SW 1271 (cell line): ENCODE data around the gene DHX32.

Experiments
- DNase-seq, 2 experiments: peaks; one replicate each; lab custom pipeline; 2025; lab: John Stamatoyannopoulos, UW

DHX32 gene

DNA sequence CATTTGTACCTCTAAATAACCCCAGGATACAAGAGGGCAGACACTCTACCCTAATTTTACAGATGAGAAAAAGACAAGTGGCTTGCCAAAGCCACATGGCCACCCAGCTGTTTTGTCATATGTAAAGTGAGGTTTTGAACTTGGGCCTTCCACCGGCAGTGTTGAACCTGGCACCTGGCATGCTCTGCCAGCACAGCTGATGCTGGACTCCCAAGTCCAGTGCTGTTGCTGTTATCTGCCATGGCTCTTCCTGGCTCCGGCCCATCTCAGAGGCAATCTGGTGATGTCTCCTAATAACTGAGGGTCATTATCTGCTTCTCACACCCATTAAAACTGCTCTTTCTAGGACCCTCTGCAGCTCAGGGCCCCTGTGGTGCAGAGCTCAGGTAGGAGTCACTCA is 32.7 kb downstream of the DHX32 start:
- DNase-seq, result no peak

DNA sequence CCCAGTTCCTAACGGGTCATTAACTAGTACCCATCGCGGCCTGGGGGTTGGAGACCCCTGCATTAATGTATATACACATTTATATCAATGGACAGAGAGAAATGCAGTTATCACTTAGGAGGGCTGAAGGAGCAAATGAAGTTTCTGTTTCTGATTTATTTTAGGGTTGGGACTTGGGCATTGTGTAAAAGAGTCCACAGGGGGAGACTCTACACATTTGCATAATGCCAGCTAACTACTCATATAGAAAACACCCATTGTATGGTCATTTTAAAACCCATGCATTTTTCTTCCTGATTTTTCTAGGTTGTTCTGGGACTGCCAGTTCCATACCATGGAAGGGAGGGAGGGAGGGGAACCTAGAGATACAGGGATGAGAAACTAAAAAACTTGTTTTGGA is 34.2 kb downstream of the DHX32 start:
- no peak for DNase-seq

DNA sequence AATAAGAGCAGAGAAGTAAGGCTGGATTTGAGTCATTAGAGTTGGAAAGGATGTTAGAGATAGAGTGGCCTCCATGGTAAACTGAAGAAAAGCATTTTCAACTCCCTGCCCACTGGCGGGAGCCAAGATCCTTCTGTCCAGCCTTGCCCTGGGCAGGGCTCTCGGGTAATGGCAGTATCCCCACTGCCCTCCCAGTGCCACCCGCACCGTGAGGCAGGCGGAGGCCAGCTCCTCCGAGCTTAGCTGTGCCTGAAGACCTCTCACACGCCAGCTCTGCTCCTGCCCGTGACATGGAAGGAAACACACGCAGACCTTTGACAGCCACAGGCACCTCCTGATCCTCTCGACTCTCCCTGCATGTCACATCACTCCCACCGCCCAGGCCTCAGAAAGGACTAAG is 35.5 kb downstream of the DHX32 start:
- DNase-seq, result no peak

DNA sequence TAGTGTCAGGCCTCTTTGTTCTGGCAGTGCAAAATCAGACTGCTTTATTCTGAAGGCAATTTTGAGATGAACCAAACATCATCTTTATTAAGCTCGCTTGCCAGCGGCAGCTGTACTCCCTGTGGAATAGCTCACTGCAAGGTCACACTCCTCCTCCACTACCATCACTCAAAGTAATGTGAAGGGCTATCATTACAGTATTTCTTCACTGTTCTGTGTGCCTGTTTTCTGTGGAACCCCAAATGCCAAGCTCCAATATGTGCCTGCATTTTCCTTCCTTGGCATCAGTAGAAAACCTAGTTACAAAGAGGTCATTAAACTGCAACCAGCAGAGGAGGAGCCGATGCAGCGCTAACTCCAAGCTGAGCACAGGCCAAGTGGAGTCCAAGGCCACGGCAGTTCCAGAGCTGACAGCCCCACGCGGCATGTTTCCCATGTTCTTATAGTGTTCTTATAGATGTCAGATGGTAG is 36.3 kb downstream of the DHX32 start:
- no peak for DNase-seq

DNA sequence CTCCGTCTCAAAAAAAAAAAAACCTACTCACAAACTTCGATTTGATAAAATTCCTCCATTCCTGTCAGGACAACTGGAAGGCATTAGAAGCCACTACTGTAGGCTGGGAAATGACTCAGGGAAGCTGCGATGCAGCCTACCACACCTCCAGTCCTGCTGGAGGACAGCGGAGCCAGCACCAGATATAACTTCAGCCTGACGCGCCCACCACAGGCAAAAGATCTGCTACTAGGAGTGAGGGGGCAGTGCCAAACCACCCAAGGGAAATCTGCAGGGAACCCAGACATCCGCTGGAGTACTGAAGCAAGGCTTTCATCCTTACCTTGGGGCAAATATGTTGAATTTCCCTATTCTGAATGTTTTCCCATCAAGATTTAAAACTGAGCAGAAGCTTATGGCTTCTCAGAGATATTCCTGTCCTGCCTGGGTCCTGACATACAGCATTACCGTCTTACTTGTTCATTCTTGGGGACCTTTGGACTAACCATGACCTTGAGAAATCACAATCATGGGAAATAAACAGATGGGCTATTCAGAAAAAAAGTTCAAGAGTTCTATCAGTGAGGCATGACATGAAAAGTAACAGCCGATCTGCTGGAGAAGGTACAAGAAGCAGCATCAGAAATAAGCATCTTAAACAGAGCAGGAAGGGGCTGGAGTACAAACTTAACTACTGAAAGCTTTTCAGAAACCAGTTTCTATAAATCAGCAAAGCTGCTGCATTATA is 37.3 kb downstream of the DHX32 start:
- DNase-seq, result no peak

DNA sequence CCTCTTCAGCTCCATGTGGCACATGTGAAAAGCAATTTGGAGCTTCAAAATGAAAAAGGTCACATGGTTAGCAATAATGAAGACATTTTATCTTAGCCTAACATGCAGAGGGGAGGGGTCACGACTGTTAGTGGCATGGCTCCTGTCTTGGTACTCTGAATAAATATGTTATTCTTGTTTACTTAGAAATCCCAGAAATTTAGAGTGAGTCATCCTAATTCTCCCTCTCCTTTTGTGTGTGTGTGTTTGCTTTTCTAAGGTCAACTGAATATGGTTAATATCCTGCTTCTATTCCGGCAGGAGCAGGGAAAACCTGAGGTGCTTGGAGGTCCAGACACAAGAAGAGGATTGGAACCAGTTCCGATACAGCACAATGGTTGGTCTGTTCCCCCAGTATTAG is 40.1 kb downstream of the DHX32 start:
- DNase-seq, result no peak

DNA sequence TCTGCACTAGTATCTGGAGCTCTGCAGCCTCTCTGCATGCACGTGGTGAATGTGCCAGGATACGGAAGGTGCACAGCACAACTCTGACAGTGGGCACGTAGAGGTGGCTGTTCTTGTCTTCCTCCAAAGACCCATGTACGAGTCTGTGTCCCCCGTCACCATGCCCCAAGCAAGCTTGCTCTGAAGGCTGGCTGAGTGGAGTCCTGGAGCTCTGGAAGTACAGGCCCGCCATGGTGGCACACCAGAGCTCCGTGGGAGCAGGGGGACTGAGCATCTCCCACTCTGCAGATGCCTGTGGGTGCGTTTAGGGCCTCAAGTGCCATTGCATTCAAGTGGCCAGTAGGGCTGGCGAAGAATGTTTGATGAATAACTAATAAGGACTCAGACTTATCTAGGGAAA is 40.7 kb downstream of the DHX32 start:
- no peak for DNase-seq

DNA sequence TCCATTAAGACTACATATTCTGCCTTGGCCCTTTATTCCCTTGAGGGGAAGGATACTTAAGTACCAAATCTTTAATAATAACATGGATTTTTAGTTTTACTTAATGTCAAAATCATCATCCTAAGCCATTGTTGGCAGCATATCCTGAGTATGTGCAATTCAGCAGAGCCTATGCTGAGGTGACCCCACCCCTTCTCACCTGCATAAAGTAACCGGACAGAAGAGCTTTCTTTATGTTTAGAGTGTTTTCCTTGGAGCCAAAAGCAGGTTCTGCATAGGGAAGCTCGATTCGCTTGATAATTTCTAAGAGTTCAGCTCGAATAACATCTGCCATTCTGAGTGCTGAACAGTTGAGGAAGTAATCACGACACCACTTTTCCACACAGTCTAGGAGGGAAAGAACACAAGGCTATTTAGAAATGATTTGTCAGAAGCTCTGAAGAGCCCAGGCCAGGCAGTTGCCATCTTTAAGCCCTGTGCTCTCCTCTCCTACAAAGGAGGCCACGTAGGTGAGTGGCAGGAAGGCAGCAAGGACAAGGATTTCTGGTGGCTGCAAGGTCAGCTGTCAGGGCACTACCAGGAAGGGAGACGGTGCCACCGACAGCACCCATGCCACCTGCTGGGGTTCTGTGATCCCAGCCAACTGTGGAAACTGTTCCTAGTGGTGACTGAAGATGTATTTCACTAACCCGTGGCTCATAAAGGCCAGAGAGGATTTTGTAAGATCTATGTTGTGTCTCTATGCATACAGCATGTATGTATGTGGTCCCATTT is 42.1 kb downstream of the DHX32 start:
- no peak for DNase-seq

DNA sequence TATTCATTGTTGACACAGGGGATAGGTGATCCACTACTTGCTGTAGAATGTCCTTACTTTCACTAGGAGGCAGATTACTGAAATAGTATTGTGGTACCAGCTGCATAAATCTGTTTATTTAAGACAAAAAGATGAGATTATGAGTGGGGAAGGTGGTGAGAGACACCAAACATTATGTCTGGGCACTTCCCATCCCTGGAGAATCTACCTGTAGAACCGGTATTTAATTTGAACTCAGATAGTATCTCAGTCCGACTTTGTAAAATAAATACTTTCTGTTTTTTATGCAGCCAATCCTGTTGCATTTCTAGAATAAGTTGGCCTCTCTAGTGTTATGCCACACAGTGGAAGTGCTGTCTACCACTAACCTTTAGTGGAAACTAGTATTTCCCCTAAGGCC is 44.3 kb downstream of the DHX32 start:
- DNase-seq, result no peak

DNA sequence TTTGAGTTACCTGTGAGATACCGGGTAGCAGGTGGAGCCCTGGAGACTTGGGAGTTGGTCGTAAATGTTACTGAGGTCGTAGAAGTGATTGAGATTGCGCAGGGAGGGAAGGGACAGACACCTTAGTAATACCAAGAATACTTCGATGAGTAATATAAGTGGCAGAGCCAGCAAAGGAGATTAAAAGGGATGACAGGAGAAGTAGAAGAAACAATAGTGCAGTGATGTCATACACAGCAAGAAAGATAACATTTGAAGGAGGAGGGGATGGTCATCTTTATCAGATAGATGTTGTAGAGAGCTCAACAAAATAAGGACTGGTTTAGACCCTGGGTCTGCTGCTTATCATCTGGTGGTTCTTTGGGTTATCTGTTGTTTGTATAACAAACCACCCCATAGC is 52.8 kb downstream of the DHX32 start:
- DNase-seq, result no peak

DNA sequence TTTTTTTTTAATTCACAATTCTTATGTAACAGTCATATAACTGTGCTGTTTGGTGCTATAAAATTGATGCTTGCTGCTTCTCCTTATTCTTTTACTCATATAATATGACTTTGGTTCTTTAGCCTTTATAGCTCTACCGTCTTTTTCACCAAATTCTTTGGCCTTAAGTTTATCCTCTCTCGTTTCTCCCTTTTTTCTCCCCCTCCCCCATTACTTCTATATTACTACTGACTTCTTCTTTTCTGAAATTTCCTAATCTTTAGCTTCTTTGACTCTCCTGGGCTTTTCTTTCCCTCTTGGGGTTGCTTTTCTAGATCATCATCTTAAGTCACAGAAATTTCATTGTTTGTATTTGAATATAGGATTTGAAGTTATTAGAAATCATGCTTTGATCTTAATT is 54.0 kb downstream of the DHX32 start:
- DNase-seq, result no peak

DNA sequence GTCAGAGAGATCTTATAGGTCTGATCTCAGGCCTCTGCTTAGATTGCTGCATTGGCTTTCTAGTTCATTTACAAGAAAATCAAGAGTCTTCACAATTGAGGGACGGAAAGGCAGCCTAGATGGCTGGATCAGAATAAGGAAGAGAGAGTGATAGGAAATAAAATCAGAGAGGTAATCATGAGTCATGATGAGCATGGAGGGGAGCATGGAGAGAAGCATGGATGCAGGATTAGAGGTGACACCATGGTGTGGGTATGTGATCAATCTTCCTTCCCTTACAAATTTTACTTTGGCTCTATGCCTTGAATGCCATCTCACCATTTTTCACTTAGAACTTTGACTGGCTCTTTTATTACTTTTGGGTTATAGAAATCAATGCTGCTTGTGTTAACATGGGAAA is 56.4 kb downstream of the DHX32 start:
- DNase-seq, result no peak

DNA sequence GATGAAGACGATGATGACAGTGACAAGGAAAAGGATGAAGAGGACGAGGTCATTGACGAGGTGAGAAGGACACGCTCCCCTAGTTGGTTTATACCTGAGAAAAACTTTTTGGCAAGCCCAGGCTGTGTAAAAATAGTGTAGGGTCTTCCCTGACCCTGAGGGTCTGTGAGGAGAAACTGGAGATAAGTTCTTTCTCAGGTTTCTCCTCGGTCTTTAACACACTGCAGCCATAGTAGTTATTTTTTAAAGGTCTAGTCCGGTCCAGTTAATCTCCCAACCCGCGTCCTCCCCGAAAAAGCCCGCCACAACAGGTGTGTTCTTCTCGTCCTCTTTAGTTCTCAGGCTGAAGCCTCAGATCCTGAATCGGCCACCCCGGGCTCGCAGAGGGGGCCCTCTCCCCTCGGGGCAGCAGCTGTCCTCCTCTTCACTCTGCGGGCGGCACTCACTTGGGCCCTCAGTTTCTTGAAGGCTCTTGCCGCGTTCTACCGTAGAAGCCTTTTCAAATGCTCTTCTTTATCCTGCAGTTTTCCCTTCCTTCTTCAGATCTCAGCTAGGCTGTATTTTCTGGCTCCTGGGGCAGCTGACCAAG is 57.3 kb downstream of the DHX32 start:
- DNase-seq, result no peak

DNA sequence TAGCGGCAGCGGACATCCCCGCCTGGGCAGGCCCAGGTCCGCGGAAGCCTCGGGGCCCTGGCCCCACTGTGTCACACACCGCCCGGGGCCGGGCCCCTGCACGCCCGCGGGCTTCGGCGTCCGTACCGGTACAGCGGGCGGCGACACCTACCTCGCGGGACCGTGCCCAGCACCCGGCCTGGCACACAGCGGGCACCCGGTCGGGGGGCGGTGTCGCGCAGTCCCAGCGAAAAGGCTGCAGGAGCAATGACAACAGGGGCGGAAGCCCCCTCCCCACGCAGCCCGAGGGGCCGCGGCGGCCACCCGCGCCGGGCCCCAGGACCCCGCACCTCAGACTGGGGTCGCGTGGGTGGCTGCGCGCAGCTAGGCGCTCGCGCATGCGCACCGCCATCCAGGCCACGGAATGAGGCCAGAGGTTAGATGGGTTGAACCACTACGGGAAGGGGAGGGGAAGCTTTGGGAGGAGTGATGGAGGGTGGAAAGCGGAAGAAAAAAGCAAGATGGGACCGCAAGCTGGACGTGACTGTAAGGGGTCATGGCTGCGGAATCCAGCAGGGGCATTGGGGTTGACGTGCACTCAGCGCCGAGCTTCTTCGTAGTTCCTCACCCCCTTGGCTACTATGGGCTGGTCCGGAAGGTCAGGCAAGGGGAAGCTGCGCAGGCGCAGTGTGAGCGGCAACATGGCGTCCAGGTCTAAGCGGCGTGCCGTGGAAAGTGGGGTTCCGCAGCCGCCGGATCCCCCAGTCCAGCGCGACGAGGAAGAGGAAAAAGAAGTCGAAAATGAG is 58.0 kb downstream of the DHX32 start, which contains the start of the genes BCCIP and UROS:
Gene BCCIP, plus strand, starts transcription at position 669 of the 785 bp plus-strand sequence. Its CDS starts 12 bp downstream, at position 681.
Gene UROS, minus strand, starts transcription at position 381 of the 785 bp plus-strand sequence. CDS start 6,759 bp downstream, outside the sequence.
- peak; percentile 30 to 86 for DNase-seq

DNA sequence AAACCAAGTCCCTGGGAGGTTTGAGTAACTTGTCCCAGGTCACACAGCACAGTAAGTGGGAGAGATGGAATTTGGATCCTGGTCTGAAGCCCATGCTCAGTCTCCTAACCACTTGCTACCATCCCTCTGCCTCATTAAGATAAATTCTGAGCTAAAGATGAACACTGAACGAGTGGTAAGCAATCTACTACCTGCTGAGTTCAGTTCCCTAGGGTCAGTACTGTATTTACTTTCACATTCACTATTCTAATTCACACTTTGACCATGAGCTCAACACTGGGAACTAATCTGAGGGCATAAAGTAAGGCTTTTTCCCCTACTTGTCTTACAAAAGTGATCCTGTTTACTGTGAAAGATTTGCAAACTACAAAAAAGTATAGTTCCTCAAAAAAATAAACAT is 60.4 kb downstream of the DHX32 start:
- no peak for DNase-seq

DNA sequence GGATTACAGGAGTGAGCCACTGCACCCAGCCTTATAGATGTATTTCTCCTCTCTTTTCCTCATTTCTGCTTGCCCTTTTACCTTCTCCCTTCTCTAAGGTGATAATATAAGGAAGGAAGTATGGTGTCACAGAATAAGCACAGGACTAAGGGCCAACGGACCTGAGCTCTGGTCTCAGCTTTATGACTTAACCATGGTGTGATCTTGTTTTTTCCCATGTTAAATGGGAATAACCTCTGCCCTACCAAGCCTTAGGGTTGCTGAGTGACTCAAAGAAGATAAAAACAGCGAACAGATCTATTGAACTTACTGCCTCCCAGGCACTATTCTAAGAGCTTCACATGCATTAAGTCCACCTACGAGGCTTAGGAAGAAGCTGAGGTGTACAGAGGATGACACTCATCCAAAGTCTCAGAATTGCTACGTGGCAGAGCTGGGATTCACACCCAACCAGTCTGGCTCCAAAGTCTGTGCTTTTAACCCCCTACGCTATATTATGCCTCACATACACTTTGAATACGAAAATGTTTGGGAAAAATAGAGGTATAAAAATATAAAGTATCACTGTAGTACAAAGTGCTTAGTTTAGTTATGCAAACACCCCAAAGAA is 63.6 kb downstream of the DHX32 start:
- no peak for DNase-seq

DNA sequence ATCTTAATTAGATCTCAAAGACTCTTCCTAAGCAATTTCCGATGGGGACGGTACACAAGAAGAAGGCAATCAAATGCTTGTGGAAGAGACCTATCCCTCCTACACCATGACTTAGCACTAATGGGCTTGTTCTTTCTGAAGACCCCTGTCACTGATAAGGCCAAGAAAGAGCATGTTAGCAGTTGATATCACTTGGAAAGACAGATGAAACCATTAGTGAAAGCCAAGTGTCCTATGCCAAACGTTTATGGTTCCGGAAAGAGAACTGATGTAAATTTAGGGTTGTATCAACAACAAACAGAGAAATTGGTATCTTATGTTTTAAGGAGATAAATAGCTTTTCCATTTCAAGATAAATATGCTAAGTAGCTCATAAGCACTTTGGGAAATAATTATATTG is 64.5 kb downstream of the DHX32 start:
- no peak for DNase-seq

DNA sequence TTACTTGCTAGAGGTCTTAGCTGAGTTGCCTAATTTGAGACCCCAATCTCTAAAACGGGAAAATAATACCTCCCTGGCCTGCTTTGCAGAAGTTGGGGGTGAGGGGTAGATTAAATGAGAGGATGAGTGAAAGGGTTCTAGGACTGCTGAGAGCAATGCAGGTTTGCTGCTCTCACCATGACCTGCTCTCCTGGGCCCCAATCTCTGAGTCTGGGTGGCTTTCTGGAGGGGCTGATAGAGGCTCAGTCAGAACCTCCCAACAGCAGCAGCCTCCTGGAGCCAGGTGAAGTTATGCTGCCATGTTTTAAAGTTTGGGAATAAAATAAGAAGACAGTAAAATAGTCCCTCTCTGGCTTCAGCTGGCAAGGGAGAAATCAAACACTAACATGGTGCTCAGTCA is 65.3 kb downstream of the DHX32 start:
- DNase-seq, result no peak

DNA sequence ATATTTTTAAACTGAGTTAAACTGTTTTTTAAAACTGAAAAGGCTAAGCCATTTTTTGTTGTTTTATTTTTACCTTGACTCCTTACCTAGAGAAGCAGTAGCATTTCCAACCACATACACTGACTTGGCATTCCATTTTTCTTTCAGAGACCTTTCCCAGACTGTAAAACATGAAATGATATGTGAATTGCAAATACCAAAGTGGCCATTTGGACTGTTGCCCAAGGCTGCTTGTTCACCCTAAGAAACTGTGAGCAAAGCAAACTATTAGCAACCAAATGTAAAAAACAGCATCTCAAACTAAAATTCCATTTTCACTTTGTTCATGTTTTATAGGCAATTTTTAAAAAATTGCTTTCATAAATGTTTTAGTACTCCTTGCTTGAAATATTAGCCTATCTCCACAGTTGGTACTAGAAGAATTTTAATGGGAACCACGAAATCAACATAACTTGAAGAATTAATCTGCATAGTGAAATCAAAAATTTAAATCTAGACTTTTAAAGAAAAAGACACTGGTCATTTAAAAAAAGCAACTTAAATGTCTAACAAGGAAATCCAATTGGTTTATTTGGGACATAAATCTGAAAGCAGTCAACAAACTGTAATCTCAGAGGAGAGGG is 68.9 kb downstream of the DHX32 start:
- DNase-seq, result no peak

DNA sequence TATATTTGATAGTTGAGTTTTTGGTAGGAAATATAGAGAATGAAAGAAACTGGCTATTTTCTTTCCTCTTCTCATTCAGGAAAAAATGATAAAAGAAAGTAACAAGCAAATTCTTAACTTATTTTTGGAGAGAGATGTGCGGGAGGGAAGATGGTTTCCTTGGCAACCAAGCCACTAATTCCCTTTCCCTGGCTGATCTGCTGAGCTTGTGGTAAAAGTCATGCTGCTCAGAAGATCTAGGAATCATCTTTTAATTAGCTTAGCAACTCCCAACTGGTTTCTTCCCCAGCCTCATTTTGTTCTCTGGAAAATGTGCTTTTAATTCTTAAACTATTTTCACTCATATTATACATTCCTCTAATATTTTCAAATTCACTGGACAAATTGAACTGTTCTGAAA is 69.8 kb downstream of the DHX32 start:
- no peak for DNase-seq

DNA sequence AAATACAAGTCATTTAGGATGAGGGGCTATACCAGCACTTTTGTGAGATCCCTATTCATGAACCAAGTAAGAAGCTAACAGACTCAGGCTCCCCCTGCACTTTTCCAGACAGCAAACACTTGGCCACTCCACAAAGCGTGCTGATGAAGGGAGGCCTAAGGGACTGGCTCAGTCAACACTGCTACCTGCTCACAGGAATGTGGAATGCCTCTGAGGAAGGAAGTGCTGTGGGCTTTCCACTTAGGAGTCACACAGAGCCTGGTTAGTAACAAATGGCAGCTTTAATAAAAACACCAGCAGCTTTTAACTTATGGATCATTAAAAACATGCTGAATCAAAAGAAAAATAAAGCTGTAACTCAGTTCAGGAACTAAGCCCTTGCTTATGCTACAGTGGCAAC is 73.0 kb downstream of the DHX32 start:
- DNase-seq, result no peak
